ENCODE results near the gene B4GALNT3. TPM values are rescaled to one million over a fixed set of nuclear protein-coding genes. Genes with fewer than 3 reads are reported as not detected.

B4GALNT3 gene
- total RNA-seq, 4 donors from 2014 or later: 9.1 to 30.3 (median 12.5) TPM

GRCh38 chr12:464484-465267, 4.9 kb downstream of the B4GALNT3 start:
- H3K4me1 ChIP-seq: peaks cover 0 to 14% (median 4%) of the 10 kb centered on the region in 4 donors
- H3K4me3 ChIP-seq: no peak overlapping the region
- H3K36me3 ChIP-seq: no peaks in the 10 kb centered on the region
- no peak overlapping the region for H3K27ac ChIP-seq
- no peaks in the 10 kb centered on the region for H3K27me3 ChIP-seq
- no peak for DNase-seq
- no peaks in the 10 kb centered on the region for H3K9me3 ChIP-seq
- TF ChIP-seq CTCF (IDR thresholded peaks at IDR 0.05) (no peak), POLR2A (IDR thresholded peaks at IDR 0.05) (no peak)

GRCh38 chr12:466039-466438, 6.3 kb downstream of the B4GALNT3 start:
- Histone ChIP-seq H3K4me1 (peaks cover 0 to 6% (median 0%) of the 10 kb centered on the region in 4 donors), H3K27me3 (no peaks in the 10 kb centered on the region), H3K9me3 (no peaks in the 10 kb centered on the region), H3K4me3 (no peak overlapping the region), H3K27ac (no peak overlapping the region), H3K36me3 (no peaks in the 10 kb centered on the region)
- TF ChIP-seq POLR2A (IDR thresholded peaks at IDR 0.05) (no peak), CTCF (IDR thresholded peaks at IDR 0.05) (no peak)
- no peak for DNase-seq

GRCh38 chr12:466762-467161, 7.0 kb downstream of the B4GALNT3 start:
- H3K27ac ChIP-seq: no peak overlapping the region
- H3K36me3 ChIP-seq: no peaks in the 10 kb centered on the region
- TF ChIP-seq POLR2A (IDR thresholded peaks at IDR 0.05) (no peak), CTCF (IDR thresholded peaks at IDR 0.05) (no peak)
- H3K4me3 ChIP-seq: no peak overlapping the region
- H3K27me3 ChIP-seq: no peaks in the 10 kb centered on the region
- H3K4me1 ChIP-seq: peaks cover 0 to 4% (median 0%) of the 10 kb centered on the region in 4 donors
- H3K9me3 ChIP-seq: no peaks in the 10 kb centered on the region
- no peak for DNase-seq

- TF ChIP-seq CTCF (IDR thresholded peaks at IDR 0.05) (no peak), POLR2A (IDR thresholded peaks at IDR 0.05) (no peak)
- DNase-seq: no peak
- Histone ChIP-seq H3K9me3 (no peaks in the 10 kb centered on the region), H3K27me3 (no peaks in the 10 kb centered on the region), H3K4me3 (no peak overlapping the region), H3K36me3 (no peaks in the 10 kb centered on the region), H3K4me1 (peaks cover 0 to 4% (median 0%) of the 10 kb centered on the region in 4 donors), H3K27ac (no peak overlapping the region)
These were observed 7.9 kb downstream of the B4GALNT3 start for GRCh38 chr12:467591-467990.

- Histone ChIP-seq H3K9me3 (no peaks in the 10 kb centered on the region), H3K27ac (no peak overlapping the region), H3K4me3 (no peak overlapping the region), H3K4me1 (peaks cover 0 to 4% (median 0%) of the 10 kb centered on the region in 4 donors), H3K36me3 (no peaks in the 10 kb centered on the region), H3K27me3 (no peaks in the 10 kb centered on the region)
- no peak for DNase-seq
- TF ChIP-seq CTCF (IDR thresholded peaks at IDR 0.05) (no peak), POLR2A (IDR thresholded peaks at IDR 0.05) (no peak)
These were observed 9.1 kb downstream of the B4GALNT3 start for GRCh38 chr12:468671-469389.
